KG1 (cell line): ENCODE measurements around the gene FGF14.

Source experiments
- DNase-seq: peaks from one replicate; lab custom pipeline; 2025; lab: John Stamatoyannopoulos, UW

FGF14 gene

GRCh38 chr13:102250448-102250847 lies 151.4 kb downstream of the FGF14 start:
- no peak for DNase-seq

DNA sequence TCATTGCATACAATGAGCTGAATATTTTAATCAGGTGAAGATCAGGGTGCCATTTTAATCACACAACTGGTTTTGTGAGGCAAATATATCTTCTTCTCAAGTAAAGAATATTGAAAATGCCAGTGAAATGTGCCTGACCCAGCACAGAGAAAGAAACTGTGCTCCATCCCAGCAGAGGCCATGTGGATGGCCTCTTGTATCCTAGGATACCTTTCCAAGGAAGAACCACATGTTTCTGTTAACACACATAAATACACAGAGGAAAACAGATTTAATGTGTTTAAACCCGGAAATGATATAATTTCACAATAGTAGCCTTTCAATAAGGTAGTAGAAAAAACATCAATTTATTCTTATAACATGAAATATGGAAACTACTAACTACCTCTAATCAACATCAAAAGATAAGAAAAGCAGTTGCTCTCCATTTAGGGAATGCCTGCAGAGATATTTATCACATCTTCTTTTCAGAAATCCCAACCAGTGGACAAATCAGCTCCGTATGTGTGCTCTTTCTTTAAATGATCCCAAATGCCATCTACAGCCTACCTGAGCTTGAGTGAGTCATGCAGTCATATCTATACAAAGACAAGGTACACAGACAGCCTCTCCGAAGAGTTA lies 157.1 kb downstream of the FGF14 start:
- DNase-seq = no peak

- no peak for DNase-seq
Measured at GRCh38 chr13:102240110-102240509, 161.7 kb downstream of the FGF14 start.

GRCh38 chr13:102237230-102237629 lies 164.6 kb downstream of the FGF14 start:
- DNase-seq = no peak

GRCh38 chr13:102236830-102237229 lies 165.0 kb downstream of the FGF14 start:
- no peak for DNase-seq

GRCh38 chr13:102236341-102236740 lies 165.5 kb downstream of the FGF14 start:
- no peak for DNase-seq

- no peak for DNase-seq
Measured at GRCh38 chr13:102235689-102236088, 166.2 kb downstream of the FGF14 start.

DNA sequence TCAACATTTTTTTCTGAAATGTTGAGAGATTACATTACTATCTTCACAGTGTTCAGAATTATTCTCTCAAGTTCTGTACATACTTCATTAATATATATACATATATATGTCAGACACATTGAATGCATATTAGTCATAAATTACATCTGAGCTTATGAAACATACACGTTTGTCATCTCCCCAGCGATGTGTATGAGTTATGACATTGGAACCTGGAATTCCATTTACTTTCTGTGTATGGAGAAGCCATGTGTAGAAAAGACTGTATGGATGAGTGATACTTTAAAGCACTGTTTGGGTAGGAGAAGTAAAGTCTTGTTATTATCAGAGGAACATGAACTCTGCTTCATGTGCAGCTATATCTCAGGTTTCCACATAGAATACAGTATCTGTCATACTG lies 167.2 kb downstream of the FGF14 start:
- DNase-seq = no peak

- no peak for DNase-seq
Measured at GRCh38 chr13:102233566-102234208, 168.2 kb downstream of the FGF14 start.

GRCh38 chr13:102231479-102231878 lies 170.4 kb downstream of the FGF14 start:
- DNase-seq = no peak

GRCh38 chr13:102227741-102228140 lies 174.1 kb downstream of the FGF14 start:
- DNase-seq = no peak

GRCh38 chr13:102226591-102226990 lies 175.3 kb downstream of the FGF14 start:
- no peak for DNase-seq

DNA sequence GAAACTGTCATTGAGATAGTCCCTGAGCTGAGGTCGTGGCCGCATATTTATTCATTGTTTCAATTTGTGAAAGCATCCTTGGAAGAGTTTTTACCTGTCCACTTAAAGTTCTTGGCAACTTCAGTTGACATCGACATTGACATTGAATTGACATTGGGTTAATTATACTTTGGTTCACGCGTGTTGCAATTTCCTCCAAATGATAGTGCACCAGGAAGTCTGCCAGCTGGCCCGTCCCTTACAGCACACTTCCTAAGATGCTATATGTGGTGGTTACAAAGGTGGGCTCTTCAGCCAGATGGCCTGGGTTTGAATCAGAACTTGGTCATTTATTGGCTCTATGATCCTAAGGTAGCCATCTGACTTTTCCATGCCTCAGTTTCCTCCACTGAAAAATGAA lies 176.0 kb downstream of the FGF14 start:
- no peak for DNase-seq

- DNase-seq = no peak
Measured at GRCh38 chr13:102220681-102221228, 181.1 kb downstream of the FGF14 start.

DNA sequence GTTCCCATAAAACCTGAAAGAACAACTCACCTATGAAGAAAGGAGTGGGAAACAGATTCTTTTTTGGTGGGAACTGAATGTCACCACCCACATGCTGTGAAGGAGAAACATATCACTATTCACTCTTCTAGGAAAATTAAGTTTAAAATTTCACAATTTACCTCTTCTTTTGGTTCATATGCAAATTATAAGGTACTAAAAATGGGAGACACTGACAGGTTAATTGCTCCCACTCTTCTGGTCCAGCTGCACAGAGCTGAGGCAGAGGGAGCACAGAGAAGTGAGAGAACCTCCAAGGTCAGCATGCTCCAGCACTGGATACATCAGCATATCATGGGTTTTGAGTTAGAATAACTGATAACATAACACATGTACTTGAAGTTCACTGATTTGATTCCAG lies 186.9 kb downstream of the FGF14 start:
- DNase-seq = no peak

DNA sequence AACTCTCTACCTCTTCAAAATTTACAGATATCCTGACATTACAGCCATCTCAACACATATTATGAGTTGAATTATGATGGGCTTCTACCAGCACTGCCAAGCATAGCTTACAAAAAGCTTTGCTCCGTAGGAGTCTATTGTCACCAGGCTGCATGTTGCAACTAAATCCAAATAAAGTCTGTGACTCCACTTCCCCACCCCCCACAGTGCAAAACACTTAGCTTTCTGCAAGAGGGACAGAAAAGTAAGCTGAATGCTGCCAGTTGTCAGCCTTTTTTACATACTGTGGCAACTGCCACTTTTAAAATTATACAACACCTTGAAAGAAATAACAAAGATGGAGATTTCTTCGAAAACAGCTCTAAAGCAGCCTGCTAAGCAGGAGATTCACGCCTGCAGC lies 189.1 kb downstream of the FGF14 start:
- no peak for DNase-seq

DNA sequence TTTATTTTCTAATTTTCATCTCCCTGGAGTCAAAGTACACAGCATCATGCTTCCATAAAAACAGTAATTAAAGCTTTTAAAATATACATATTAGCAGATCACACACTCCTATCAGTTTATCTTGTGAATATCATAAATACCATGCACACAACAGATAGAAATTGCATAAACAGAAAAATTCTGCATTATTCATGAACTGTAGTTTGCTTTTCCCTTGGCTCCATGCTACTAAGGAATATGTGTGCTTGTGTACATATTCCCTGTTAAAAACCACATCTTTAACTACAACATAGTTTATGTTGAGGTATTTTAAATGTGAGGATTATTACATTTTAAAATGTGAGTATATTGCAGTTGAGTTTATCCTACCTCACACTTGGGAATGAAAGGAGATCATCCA lies 193.5 kb downstream of the FGF14 start:
- no peak for DNase-seq

- DNase-seq = no peak
Measured at GRCh38 chr13:102207680-102208342, 194.0 kb downstream of the FGF14 start.

DNA sequence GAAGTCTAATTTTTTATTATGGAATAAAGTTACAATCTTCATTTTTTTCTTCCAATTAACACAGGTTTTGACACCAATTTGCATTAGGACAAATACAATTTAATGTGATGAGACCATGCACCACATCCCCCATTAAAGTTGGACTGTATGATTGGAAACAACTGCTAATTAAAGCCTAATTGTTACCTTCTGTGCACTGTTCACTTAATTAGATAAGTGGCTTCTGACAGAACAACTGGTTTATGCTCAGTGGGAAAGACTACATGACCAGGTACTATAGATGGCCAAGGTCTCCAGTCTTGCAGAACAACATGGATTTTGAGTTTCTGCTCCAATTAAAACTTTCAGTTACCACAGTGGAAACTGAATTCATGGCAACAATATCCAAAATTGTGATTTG lies 198.1 kb downstream of the FGF14 start:
- DNase-seq = no peak

- DNase-seq = no peak
Measured at GRCh38 chr13:102198418-102199311, 203.2 kb downstream of the FGF14 start.

GRCh38 chr13:102197193-102197592 lies 204.7 kb downstream of the FGF14 start:
- no peak for DNase-seq
